SK-N-SH (cell line): ENCODE data around the gene NDUFAF8.

ENCODE experiments used
- CHD2 ChIP-seq: fragments of 150-350 bp; IDR thresholded peaks from 2 replicates; pipeline ENCODE4 v1.6.1; 2018; ENCODE audit warnings: low read length; ENCODE audit not compliant: partially characterized antibody
- CTCF ChIP-seq: fragments of 200-600 bp; sonication (generic); IDR thresholded peaks from 2 replicates; pipeline ENCODE4 v1.6.1; 2017; ENCODE audit warnings: antibody characterized with exemption, mild to moderate bottlenecking, moderate library complexity
- EZH2phosphoT487 ChIP-seq: fragments of 200-600 bp; sonication (generic); IDR thresholded peaks from 2 replicates; pipeline ENCODE4 v1.6.1; 2017; ENCODE audit warnings: low read depth, mixed run types, mild to moderate bottlenecking, antibody characterized with exemption, moderate library complexity, borderline replicate concordance
- FOXJ3 ChIP-seq: sonication (generic); formaldehyde crosslinking; IDR thresholded peaks from 2 replicates; pipeline ENCODE4 v1.5.1; 2020; ENCODE audit warnings: mild to moderate bottlenecking, missing genetic modification reagents
- FOXM1 ChIP-seq: IDR thresholded peaks from 2 replicates; pipeline ENCODE4 v1.4.0; 2012; ENCODE audit warnings: low read depth, mild to moderate bottlenecking
- GATA2 ChIP-seq: sonication (generic); formaldehyde crosslinking; IDR thresholded peaks from 2 replicates; pipeline ENCODE4 v1.5.0; 2020; ENCODE audit warnings: mild to moderate bottlenecking, missing genetic modification reagents
- JUND ChIP-seq: IDR thresholded peaks from 2 replicates; pipeline ENCODE4 v1.4.0; 2012
- MAX ChIP-seq: IDR thresholded peaks from 2 replicates; pipeline ENCODE4 v1.4.0; 2012; ENCODE audit warnings: low read depth
- NFIC ChIP-seq: IDR thresholded peaks from 2 replicates; pipeline ENCODE4 v1.4.0; 2012; ENCODE audit warnings: borderline replicate concordance
- PBX3 ChIP-seq: IDR thresholded peaks from 2 replicates; pipeline ENCODE4; 2012
- POLR2AphosphoS5 ChIP-seq: IDR thresholded peaks from 2 replicates; pipeline ENCODE4 v1.6.1; 2012; ENCODE audit warnings: low read depth, low read length
- RAD21 ChIP-seq: IDR thresholded peaks from 2 replicates; pipeline ENCODE4 v1.6.1; 2012; ENCODE audit warnings: mild to moderate bottlenecking, low read length
- TEAD4 ChIP-seq: IDR thresholded peaks from 2 replicates; pipeline ENCODE4 v1.4.0; 2012; ENCODE audit warnings: mild to moderate bottlenecking, borderline replicate concordance; ENCODE audit not compliant: insufficient read depth
- YY1 ChIP-seq: IDR thresholded peaks from 2 replicates; pipeline ENCODE4 v1.4.0; 2012; ENCODE audit warnings: low read depth, mild to moderate bottlenecking

GRCh38 chr17:81249223-81250040 lies 10.3 kb downstream of the NDUFAF8 start:
- no peak for TF ChIP-seq POLR2AphosphoS5
- TF ChIP-seq PBX3: no peak
- TF ChIP-seq YY1: no peak
- no peak for TF ChIP-seq CTCF
- TF ChIP-seq FOXM1: no peak
- TF ChIP-seq RAD21: no peak
- no peak for TF ChIP-seq JUND
- no peak for TF ChIP-seq NFIC
- TF ChIP-seq FOXJ3 (CRISPR knock-in tag): no peak
- no peak for TF ChIP-seq MAX
- no peak for TF ChIP-seq TEAD4
- TF ChIP-seq EZH2phosphoT487: no peak
- no peak for TF ChIP-seq CHD2
- no peak for TF ChIP-seq GATA2 (CRISPR knock-in tag)
